ENCODE measurements around the gene RNF113B. TPM values are rescaled to one million over a fixed set of nuclear protein-coding genes. Genes with fewer than 3 reads are reported as not detected.

RNF113B gene
- total and polyA plus RNA-seq, 7 donors = not detected

GRCh38 chr13:98129059-98129746 lies 47.9 kb downstream of the RNF113B start:
- intact Hi-C loops (cut with DNase I) = no loop called here
- Histone ChIP-seq H3K4me1 (no peaks in the 10 kb centered on the region), H3K27me3 (ENCODE audit: insufficient read depth in 3 of 3, low read length in 2 of 3) (no peaks in the 10 kb centered on the region), H3K9me3 (no peaks in the 10 kb centered on the region), H3K27ac (no peak overlapping the region), H3K36me3 (ENCODE audit: insufficient read depth in 1 of 2, low read depth in 1 of 2) (no peaks in the 10 kb centered on the region), H3K4me3 (no peak overlapping the region)
- ATAC-seq (no peak), DNase-seq (no peak)
- no peak for TF ChIP-seq CTCF (IDR thresholded peaks at IDR 0.05)
- WGBS, 3 donors = 84 to 90% (median 90%) methylated on average over 5 of the region's 5 CpGs

Other genes with a start within 250 kb of the RNF113B start
- 100 to 1,000 TPM; 153 to 186 (median 167) TPM for gene IPO5, start 223.6 kb downstream of the RNF113B start, total RNA-seq
- gene IPO5, start 223.6 kb downstream of the RNF113B start, polyA plus RNA-seq = 100 to 1,000 TPM in 1 of 3 donors, 10 to 100 TPM in 2; 60.6 to 139 (median 75.0) TPM
- gene FARP1, start 34.2 kb downstream of the RNF113B start, total RNA-seq = 10 to 100 TPM in 3 of 4 donors, 1 to 10 TPM in 1; 9.2 to 19.4 (median 13.0) TPM
- 1 to 10 TPM; 5.7 to 7.5 (median 6.0) TPM for gene FARP1, start 34.2 kb downstream of the RNF113B start, polyA plus RNA-seq

Measured in psoas muscle (tissue), 8 donors.